ENCODE measurements around the gene NCAPG.

GRCh38 chr4:17894421-17894820 lies 83.6 kb downstream of the NCAPG start:
- TF ChIP-seq EZH2 (IDR thresholded peaks at IDR 0.05; ENCODE audit: borderline replicate concordance, low read depth, low read length) (no peak), ZNF174 (CRISPR knock-in tag; IDR thresholded peaks at IDR 0.05) (no peak), POLR2AphosphoS5 (IDR thresholded peaks at IDR 0.05; ENCODE audit: control insufficient read depth, insufficient read depth, low read depth, low read length) (no peak), ARID4B (CRISPR knock-in tag; IDR thresholded peaks at IDR 0.05) (no peak), RAD21 (CRISPR knock-in tag; conservative IDR thresholded peaks at IDR 0.05 in 1 of 2, IDR thresholded peaks at IDR 0.05 in 1 of 2) (no peak), PML (IDR thresholded peaks at IDR 0.05; ENCODE audit: low read length) (no peak), RFX1 (IDR thresholded peaks at IDR 0.05) (no peak)

Data from K562 (cell line).